HG03135 (cell line): ENCODE measurements around the gene NLE1.

Source experiments
- ATAC-seq: cut with Tn5 transposase; IDR thresholded peaks from one replicate; pipeline ENCODE4 v1.9.1; 2021; ENCODE audit warnings: mild to moderate bottlenecking, moderate library complexity; ENCODE audit not compliant: unreplicated experiment

The NLE1 gene

DNA sequence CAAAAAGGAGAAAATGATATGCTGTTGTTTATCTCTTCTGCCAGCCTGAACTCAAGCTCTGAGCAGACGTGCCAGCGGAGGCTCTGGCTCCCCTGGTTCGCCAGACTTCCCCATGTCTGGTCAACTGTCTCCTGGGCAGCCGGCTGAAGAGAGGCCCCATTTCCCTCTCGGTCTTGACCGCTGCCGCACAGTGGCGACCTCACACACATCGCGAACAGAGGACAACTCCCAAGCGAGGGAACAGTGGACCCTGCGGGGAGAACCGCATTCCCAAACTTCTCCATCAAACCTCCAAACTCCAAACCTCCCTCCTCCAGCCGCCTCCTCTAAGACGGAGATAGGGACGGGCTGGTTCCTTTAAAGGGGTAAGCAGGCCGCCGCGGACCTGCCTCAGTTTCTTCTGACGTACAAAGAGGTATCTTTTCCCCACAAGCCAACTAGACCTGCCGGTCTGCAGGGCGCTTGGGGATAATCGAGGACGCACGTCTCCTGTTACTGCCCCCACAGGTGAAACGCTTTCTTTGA, 53.7 kb downstream of the NLE1 start:
- ATAC-seq = peak; percentile 3

DNA sequence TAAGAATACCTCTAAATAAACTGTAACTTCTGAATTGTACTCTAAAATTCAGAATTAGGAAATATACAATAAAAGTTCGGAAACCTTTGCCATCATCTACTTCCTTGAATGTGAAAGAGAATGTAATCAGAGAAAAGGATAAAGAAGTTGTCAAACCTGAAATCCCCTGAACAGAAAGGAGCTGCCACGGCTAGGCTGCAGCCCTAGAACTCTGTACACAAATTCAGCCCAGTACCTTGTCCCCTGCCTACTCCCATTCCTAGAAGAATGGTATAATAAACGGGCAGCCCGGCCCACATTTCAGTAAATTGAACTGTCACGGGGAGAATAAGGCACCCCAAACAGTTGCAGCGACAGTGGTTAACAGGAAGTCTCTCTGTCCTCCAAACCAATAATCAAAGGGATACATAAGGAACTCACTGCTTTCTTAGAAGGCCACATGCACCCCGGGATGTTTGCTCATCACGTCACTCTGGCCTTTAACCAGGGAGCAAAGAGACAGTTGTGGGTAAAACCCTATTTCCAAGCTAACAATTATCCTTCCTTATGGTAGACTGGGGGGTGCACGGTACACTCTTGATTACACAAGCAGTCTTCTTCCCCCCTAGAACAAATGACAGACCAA, 54.3 kb downstream of the NLE1 start:
- ATAC-seq = no peak

DNA sequence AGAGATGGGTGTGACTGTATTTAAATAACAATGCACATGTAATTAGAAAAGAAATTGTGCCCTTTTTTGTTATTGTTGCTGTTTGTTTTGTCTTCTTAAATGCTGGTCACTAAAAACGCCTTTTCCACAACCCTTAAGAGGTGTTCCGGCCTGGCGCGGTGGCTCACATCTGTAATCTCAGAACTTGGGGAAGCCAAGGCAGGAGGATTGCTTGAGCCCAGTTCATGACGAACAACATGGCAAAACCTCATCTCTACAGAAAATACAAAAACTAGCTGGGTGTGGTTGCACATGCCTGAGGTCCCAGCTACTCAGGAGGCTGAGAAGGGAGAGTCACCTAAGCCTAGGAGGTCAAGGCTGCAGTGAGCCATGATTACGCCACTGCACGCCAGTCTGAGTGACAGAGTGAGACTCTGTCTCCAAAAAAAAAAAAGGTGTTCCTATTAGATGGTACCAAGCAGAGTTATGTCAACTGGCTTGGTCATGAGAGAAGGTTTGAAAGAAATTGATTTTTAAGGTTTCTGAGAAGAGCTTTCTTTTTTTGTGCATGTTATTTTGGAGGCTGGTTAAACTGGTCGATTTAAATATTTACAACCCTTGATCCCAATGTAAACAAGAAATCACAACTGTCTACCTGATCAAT, 55.1 kb downstream of the NLE1 start:
- ATAC-seq = no peak

DNA sequence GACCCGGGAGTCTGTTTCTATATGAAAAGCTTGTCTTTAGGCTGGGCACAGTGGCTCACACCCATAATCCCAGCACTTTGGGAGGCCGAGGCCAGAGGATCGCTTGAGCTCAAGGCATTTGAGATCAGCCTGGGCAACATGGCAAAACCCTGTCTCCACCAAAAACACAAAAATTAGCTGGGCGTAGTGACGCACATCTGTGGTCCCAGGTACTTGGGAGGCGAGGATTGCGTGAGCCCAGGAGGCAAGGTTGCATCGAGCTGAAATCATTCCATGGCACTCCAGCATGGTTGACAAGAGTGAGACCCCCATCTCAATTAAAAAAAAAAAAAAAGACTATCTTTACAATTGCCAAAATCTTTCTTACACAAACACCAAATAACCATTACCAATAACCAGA, 55.9 kb downstream of the NLE1 start:
- ATAC-seq = no peak

DNA sequence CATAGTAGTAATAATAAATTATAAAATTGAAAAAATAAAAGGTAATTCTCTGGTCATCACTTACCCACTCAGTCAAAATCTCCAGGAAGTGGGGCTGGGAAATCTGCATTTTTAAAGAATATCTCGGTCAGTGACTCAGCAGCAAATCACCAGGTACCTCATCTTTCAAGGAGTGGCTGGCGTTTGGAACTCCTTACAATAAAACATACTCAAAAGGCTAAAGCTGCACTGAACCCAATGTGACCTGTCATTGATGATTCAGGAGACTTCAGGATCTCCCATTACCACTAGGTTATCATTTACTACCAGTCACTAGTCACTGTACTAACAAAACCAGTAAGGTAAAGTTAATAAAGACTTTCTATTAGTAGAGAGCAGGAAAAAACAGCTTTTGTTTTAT, 57.1 kb downstream of the NLE1 start:
- no peak for ATAC-seq

DNA sequence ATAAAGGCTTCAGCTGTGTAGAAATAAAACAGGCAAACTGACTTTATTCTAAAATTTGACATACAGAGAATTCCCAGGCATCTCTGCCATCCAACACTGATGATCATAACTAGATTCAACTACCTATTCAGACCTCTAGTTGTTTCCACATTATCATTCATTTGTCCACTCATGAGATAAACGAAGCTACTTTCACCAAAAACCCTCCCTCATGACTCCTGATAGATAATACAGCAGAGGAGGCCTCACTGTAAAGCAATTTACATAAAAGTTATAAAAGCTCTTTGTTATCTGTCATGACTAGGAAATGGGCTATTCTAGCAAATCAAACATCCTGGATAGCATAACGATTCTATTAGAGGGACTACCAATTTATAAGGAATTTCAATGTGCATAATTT, 59.0 kb downstream of the NLE1 start:
- no peak for ATAC-seq

DNA sequence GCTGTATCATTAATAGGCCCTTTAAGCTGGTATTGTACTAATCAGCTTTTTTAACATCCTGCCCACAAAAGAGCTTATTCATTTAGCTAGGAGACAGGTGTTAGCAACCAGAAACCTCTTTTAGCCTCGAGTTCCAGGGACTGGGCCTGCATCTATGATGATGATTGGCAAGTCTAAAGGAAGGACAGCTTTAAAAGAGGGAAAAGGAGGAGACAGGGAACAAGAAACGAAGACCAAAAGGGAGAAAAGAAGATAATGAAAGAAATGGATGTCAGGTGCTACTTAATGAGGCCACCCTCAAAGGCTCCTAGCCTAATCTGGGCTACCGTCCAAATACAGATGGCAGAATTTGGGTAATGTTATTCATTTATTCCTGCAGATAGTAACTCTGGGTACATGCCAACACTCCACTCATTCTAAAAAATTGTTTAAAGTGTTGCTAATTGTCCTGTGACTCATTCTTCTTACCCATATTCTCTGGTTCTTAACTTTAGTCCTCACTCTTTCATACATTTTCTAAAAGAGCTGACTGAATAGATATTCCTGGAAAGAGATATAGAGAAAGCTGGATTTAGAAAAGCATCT, 59.9 kb downstream of the NLE1 start:
- ATAC-seq = no peak

DNA sequence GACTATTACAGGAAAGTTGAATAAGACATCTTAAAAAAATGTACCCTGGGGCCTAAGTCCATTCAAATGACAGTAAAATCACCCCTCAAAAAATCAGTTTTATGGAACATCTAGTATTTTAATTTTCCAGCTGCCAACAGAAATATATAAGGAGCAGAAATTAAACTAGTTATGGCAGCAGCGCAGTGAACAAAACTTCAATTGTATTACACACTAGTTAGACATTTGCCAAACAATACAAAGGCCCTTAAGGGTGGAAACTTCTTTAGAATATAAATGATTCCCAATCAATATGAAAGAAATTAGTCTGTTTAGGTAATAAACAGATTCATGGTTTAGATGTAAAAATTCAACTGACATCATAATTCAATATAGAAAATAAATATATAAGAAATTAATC, 60.5 kb downstream of the NLE1 start:
- no peak for ATAC-seq

DNA sequence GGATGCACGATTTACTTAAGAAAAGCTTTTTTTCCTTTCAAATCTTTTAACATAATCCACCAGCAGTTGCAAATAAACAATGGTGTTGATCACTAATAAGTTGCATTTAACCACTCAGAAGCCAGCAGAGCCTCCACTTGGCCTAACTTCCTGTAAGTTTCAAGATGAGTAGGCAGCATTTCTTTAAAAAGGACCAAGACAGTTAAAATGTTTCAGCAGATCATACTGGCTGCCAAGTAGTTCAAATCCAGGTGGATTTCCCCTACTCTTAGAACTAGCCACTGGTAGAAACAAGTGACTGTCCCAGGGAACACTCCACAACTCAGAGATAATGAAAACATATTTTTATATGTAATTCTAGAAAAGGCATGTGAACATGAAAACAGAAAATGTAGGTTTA, 61.6 kb downstream of the NLE1 start:
- ATAC-seq = no peak

DNA sequence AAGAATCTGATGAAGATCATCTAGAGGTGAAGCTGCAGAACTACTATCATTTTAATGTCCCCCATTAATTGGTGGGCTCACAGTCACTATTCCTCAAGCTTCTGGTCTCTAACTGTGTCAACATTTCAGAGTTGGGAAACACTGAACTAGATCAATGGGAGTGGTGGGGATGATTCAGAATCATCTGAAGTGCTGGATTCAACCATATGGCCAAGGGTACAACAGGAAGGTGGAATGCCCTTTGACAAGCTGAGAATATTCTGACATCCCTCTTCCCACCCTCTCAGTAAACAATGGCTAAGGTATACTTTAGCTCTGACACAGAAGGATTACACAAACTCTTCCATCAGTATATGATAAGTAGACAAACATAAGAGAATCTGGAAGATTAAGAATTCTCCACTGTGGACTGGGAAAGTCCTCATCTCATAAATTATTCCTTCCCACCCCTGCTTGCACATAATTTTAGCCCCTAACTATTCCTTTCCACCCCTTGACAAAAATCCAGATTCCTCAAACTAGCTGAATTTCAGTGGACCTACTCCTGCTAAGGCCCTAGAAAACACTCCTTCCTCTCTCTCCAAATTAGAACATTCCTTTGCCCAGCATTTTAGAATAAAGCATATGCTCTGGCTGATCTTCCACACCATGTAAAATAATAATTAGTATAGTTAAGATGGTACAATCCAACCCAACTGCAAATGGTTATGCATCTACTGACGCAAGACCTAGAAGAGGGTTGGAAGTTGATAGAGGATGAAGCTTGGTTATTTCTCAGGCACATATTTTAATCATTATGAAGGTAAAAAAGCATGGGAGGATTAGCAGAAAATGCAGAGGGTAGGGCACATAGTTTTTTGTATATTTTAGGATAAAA, 62.3 kb downstream of the NLE1 start:
- no peak for ATAC-seq
